HFF-Myc (cell line): ENCODE results near the gene AP3S2.
"Not testable (repeated sequence)": the region's sequence is repeated elsewhere in the genome, so short reads cannot be mapped to it uniquely, and the experiment has no call there.

Experiments
- DNase-seq: peaks from one replicate; pipeline ENCODE4 v3.0.0-alpha.2; 2011; ENCODE audit warnings: low read depth; ENCODE audit errors: extremely low read depth
- H3K4me3 ChIP-seq: replicated peaks from 2 replicates; pipeline ENCODE4 v1.5.1; 2011; ENCODE audit warnings: low read depth, mild to moderate bottlenecking, control low read depth, low read length
- CTCF ChIP-seq: IDR thresholded peaks from 2 replicates; pipeline ENCODE4 v1.5.1; 2012; ENCODE audit warnings: mild to moderate bottlenecking, low read depth, low read length, control low read depth; ENCODE audit errors: missing control alignments

The AP3S2 gene

GRCh38 chr15:89898614-89899294 is 5.0 kb upstream of the AP3S2 start:
- peak; percentile 67 for TF ChIP-seq CTCF
- no peak overlapping the region for H3K4me3 ChIP-seq
- no peak for DNase-seq

- no peak overlapping the region for H3K4me3 ChIP-seq
- no peak for TF ChIP-seq CTCF
- no peak for DNase-seq
Measured at GRCh38 chr15:89898146-89898545, 4.4 kb upstream of the AP3S2 start.

- no peak for TF ChIP-seq CTCF
Measured at GRCh38 chr15:89893027-89893426, 767 bp downstream of the AP3S2 start.

GRCh38 chr15:89888214-89888804 is 5.5 kb downstream of the AP3S2 start:
- DNase-seq: peak; percentile 83
- no peak overlapping the region for H3K4me3 ChIP-seq
- TF ChIP-seq CTCF: peak; percentile 55

More at GRCh38 chr15:89893027-89893426, 767 bp downstream of the AP3S2 start:
- peak overlapping the region; percentile 83 for H3K4me3 ChIP-seq
- DNase-seq: no peak

GRCh38 chr15:89885611-89886010 is 8.2 kb downstream of the AP3S2 start:
- no peak overlapping the region for H3K4me3 ChIP-seq

GRCh38 chr15:89885179-89885578 is 8.6 kb downstream of the AP3S2 start:
- H3K4me3 ChIP-seq, DNase-seq: not testable (repeated sequence)

More at GRCh38 chr15:89885611-89886010, 8.2 kb downstream of the AP3S2 start:
- no peak for DNase-seq
- TF ChIP-seq CTCF: no peak

GRCh38 chr15:89883518-89883917 is 10.3 kb downstream of the AP3S2 start:
- H3K4me3 ChIP-seq: no peak overlapping the region
- no peak for DNase-seq
- no peak for TF ChIP-seq CTCF
